ENCODE data around the gene TGFBR3.

GRCh38 chr1:91687452-91687851, 198.5 kb downstream of the TGFBR3 start:
- TF ChIP-seq CTCF (IDR thresholded peaks at IDR 0.05) (no peak), POLR2A (IDR thresholded peaks at IDR 0.05) (no peak), EP300 (IDR thresholded peaks at IDR 0.05) (peak in 1 of 2 donors; percentile 12)
